Peyer's patch (tissue), 4 donors: ENCODE data around the gene EIF4E2. TPM values are rescaled to one million over a fixed set of nuclear protein-coding genes. Genes with fewer than 3 reads are reported as not detected.
A peak's percentile ranks its signal among the peaks of the same experiment; 100 is the strongest.
"Not testable (repeated sequence)": the region's sequence is repeated elsewhere in the genome, so short reads cannot be mapped to it uniquely, and the experiment has no call there.

Source experiments
- DNase-seq, 3 donors: peaks; one replicate each; pipeline ENCODE4 v3.0.0-alpha.2; 2017 to 2019
- H3K27ac ChIP-seq, 4 donors: fragments of 200-600 bp; sonication (generic); one replicate each; pipeline ENCODE4 v1.5.1; 2016 to 2019
- H3K27me3 ChIP-seq, 2 donors: fragments of 200-600 bp; sonication (generic); one replicate each; pipeline ENCODE4 v1.5.1; 2019
- H3K36me3 ChIP-seq, 3 donors: fragments of 200-600 bp; sonication (generic); one replicate each; pipeline ENCODE4 v1.5.1; 2016 to 2019
- H3K4me1 ChIP-seq, 4 donors: fragments of 200-600 bp; sonication (generic); one replicate each; pipeline ENCODE4 v1.5.1; 2016 to 2019
- H3K4me3 ChIP-seq, 4 donors: fragments of 200-600 bp; sonication (generic); 1 replicate in 3 of 4; 2 replicates in 1 of 4; pipeline ENCODE4 v1.5.1; 2016 to 2019; ENCODE audit warnings: mild to moderate bottlenecking in 1 of 4
- H3K9me3 ChIP-seq, 4 donors: fragments of 200-600 bp; sonication (generic); one replicate each; pipeline ENCODE4 v1.5.1; 2016 to 2019; ENCODE audit warnings: mild to moderate bottlenecking in 1 of 4
- CTCF ChIP-seq, 6 experiments: fragments of 450-650 bp in 4 of 6; fragments of 200-600 bp in 2 of 6; sonication (generic) in 1 of 6; IDR thresholded peaks; one replicate each; pipeline ENCODE4 v1.5.1; 2017 to 2019; ENCODE audit warnings: antibody characterized with exemption in 6 of 6, mild to moderate bottlenecking in 3 of 6, moderate library complexity in 1 of 6
- POLR2A ChIP-seq, 2 donors: fragments of 450-650 bp; IDR thresholded peaks; one replicate each; pipeline ENCODE4 v1.5.1; 2017; ENCODE audit warnings: antibody characterized with exemption in 2 of 2, mild to moderate bottlenecking in 2 of 2, moderate library complexity in 2 of 2
- total RNA-seq, 4 donors: library from RNA; depleted of rRNA; stranded (reverse); fragments of >200 nt; gene quantifications; one replicate each; pipeline ENCODE4 v1.1.0, GENCODE V29; 2016

EIF4E2 gene
- total RNA-seq, 4 donors from 2014 or later = 33.0 to 51.8 (median 44.1) TPM

- Histone ChIP-seq H3K27ac (no peak overlapping the region), H3K27me3 (no peaks in the 10 kb centered on the region), H3K9me3 (peaks cover 0 to 9% (median 2%) of the 10 kb centered on the region in 4 donors), H3K4me1 (no peaks in the 10 kb centered on the region), H3K4me3 (no peak overlapping the region), H3K36me3 (no peaks in the 10 kb centered on the region)
- DNase-seq = peak in 1 of 3 donors; percentile 26
- no peak for TF ChIP-seq POLR2A (IDR thresholded peaks at IDR 0.05)
- no peak for TF ChIP-seq CTCF (IDR thresholded peaks at IDR 0.05)
Observed at GRCh38 chr2:232532419-232532818, 18.1 kb upstream of the EIF4E2 start.

- not testable (repeated sequence) for H3K36me3 ChIP-seq, DNase-seq, H3K4me1 ChIP-seq, H3K27ac ChIP-seq, H3K4me3 ChIP-seq, H3K27me3 ChIP-seq, H3K9me3 ChIP-seq
Observed at GRCh38 chr2:232532821-232533220, 17.7 kb upstream of the EIF4E2 start.

DNA sequence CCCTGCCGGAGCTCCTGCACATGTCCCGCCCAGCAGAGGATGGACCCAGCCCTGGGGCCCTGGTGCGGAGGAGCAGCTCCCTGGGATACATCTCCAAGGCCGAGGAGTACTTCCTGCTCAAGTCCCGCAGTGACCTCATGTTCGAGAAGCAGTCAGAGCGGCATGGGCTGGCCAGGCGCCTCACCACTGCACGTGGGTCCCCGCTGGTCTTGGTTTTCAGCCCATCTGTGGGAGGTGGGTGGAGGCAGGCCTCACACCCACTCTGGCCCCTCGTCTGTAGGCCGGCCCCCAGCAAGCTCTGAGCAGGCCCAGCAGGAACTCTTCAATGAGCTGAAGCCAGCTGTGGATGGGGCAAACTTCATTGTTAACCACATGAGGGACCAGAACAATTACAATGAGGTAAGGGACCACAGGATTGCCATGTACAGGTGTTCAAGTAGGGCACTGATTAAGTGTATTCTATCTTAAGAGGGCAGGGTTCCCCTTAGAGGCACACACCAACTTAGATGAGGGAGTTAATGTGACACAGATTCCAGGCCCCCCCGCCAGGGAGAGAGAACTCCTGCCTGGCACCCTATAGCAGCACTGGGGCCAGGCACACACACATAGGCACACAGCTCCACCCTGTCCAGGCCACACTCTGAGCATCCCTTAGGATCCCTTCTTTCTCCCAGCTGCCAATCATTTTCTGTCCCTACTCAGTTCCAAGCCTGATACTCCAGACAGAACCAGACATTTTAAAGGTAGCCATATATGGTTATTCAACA is 16.4 kb upstream of the EIF4E2 start:
- Histone ChIP-seq H3K4me3 (no peak overlapping the region), H3K36me3 (no peaks in the 10 kb centered on the region), H3K27me3 (no peaks in the 10 kb centered on the region), H3K4me1 (no peaks in the 10 kb centered on the region), H3K9me3 (peaks cover 0 to 9% (median 2%) of the 10 kb centered on the region in 4 donors), H3K27ac (no peak overlapping the region)
- TF ChIP-seq CTCF (IDR thresholded peaks at IDR 0.05) (no peak), POLR2A (IDR thresholded peaks at IDR 0.05) (no peak)
- peak in 1 of 3 donors; percentile 34 for DNase-seq

DNA sequence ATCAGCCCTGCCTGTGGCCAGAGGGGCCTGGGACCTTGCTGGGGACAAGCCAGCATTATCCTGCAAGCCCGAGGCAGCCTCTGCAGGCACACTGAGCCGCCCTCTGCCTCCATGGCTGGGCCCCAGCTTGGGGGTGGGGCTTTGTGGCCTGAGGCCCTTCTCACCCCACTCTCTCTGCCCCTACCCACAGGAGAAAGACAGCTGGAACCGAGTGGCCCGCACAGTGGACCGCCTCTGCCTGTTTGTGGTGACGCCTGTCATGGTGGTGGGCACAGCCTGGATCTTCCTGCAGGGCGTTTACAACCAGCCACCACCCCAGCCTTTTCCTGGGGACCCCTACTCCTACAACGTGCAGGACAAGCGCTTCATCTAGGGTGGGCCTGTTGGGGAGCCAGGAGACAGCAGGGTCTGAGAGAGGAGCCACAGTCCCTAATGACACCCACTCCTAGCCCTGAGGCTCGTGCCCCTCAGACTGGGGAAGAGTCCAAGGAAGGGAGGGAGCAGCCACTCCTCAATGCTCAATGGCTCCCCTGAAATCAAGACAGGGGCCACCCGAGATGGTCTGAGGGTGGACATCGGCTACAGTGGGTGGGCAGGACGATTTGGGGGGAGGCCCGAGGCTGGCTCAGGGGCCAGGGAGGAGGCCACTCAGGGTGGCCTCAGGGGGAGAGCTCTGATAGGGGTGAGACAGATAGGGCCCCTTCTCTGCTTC is 15.4 kb upstream of the EIF4E2 start:
- no peaks in the 10 kb centered on the region for H3K4me1 ChIP-seq
- peaks cover 0 to 9% (median 2%) of the 10 kb centered on the region in 4 donors for H3K9me3 ChIP-seq
- no peak for TF ChIP-seq POLR2A (IDR thresholded peaks at IDR 0.05)
- TF ChIP-seq CTCF (IDR thresholded peaks at IDR 0.05) = no peak
- H3K4me3 ChIP-seq = no peak overlapping the region
- no peaks in the 10 kb centered on the region for H3K36me3 ChIP-seq
- DNase-seq = peak in 2 of 3 donors; percentile 37 to 43
- no peak overlapping the region for H3K27ac ChIP-seq
- H3K27me3 ChIP-seq = no peaks in the 10 kb centered on the region

GRCh38 chr2:232535761-232536530 is 14.5 kb upstream of the EIF4E2 start:
- peak in 1 of 3 donors; percentile 25 for DNase-seq
- Histone ChIP-seq H3K27me3 (no peaks in the 10 kb centered on the region), H3K4me3 (no peak overlapping the region), H3K4me1 (no peaks in the 10 kb centered on the region), H3K36me3 (no peaks in the 10 kb centered on the region), H3K27ac (no peak overlapping the region), H3K9me3 (peaks cover 0 to 9% (median 2%) of the 10 kb centered on the region in 4 donors)
- TF ChIP-seq CTCF (IDR thresholded peaks at IDR 0.05) (no peak), POLR2A (IDR thresholded peaks at IDR 0.05) (no peak)
